HEK293 (cell line): ENCODE results near the gene GM2A.

Experiments used
- CTCF ChIA-PET: fragments of 350-600 bp; formaldehyde crosslinking; extraction: SDS; loops from one replicate; lab custom pipeline; 2021; ENCODE audit warnings: antibody characterized with exemption; lab: Yijun Ruan, JAX
- POLR2A ChIA-PET: fragments of 300-600 bp; formaldehyde crosslinking; extraction: SDS; loops from one replicate; lab custom pipeline; 2020; ENCODE audit warnings: antibody characterized with exemption, inconsistent platforms; lab: Yijun Ruan, JAX
- H3K27ac ChIP-seq: fragments of 200-500 bp; sonication (Bioruptor generic); 2 replicates; pipeline ENCODE4 v1.5.1; 2014; ENCODE audit warnings: low read depth, low read length, control low read depth, inconsistent platforms; ENCODE audit errors: extremely low read depth
- H3K36me3 ChIP-seq, 2 experiments: fragments of 200-500 bp in 1 of 2; sonication (Bioruptor generic) in 1 of 2; 1 replicate in 1 of 2; 2 replicates in 1 of 2; pipeline ENCODE4 v1.5.1; 2014 to 2017; ENCODE audit warnings: inconsistent platforms in 2 of 2, low read length in 2 of 2; ENCODE audit not compliant: control insufficient read depth in 2 of 2, insufficient read depth in 1 of 2
- H3K4me1 ChIP-seq: fragments of 200-500 bp; sonication (Bioruptor generic); 2 replicates; pipeline ENCODE4 v1.5.1; 2014; ENCODE audit warnings: mild to moderate bottlenecking, low read length, inconsistent platforms; ENCODE audit not compliant: control insufficient read depth, insufficient read depth
- H3K4me3 ChIP-seq: 2 replicates; pipeline ENCODE4 v1.5.1; 2011; ENCODE audit warnings: low read depth, mild to moderate bottlenecking, control low read depth, low read length, moderate library complexity
- H3K9me3 ChIP-seq: fragments of 200-500 bp; sonication (Bioruptor generic); 2 replicates; pipeline ENCODE4 v1.5.1; 2014; ENCODE audit warnings: low read depth, low read length, inconsistent platforms; ENCODE audit not compliant: control insufficient read depth, insufficient read depth
- HOXA7 ChIP-seq: sonication (generic); formaldehyde crosslinking; IDR thresholded peaks from 2 replicates; pipeline ENCODE4 v1.8.1; 2022; ENCODE audit warnings: missing genetic modification reagents, borderline replicate concordance
- KLF1 ChIP-seq: fragments of 450-650 bp; formaldehyde crosslinking; IDR thresholded peaks from 2 replicates; pipeline ENCODE4 v1.5.1; 2016; ENCODE audit warnings: missing biosample characterization, missing genetic modification characterization
- SCRT1 ChIP-seq: fragments of 450-650 bp; formaldehyde crosslinking; IDR thresholded peaks from 2 replicates; pipeline ENCODE4 v1.5.1; 2016; ENCODE audit warnings: missing biosample characterization, missing genetic modification characterization, borderline replicate concordance
- TRIM28 ChIP-seq: IDR thresholded peaks from 2 replicates; pipeline ENCODE4 v1.6.1; 2011; ENCODE audit warnings: low read length, control low read depth, borderline replicate concordance
- ZBTB7A ChIP-seq: fragments of 450-650 bp; formaldehyde crosslinking; IDR thresholded peaks from 2 replicates; pipeline ENCODE4 v1.5.1; 2016; ENCODE audit warnings: low read depth, missing biosample characterization, missing genetic modification characterization
- ZFP41 ChIP-seq: fragments of 450-650 bp; formaldehyde crosslinking; IDR thresholded peaks from 2 replicates; pipeline ENCODE4 v1.5.1; 2016; ENCODE audit warnings: missing biosample characterization, missing genetic modification characterization, borderline replicate concordance
- ZFP69B ChIP-seq: fragments of 450-650 bp; formaldehyde crosslinking; IDR thresholded peaks from 2 replicates; pipeline ENCODE4 v1.5.1; 2016; ENCODE audit warnings: missing biosample characterization, missing genetic modification characterization
- ZNF114 ChIP-seq: fragments of 450-650 bp; formaldehyde crosslinking; IDR thresholded peaks from 2 replicates; pipeline ENCODE4 v1.5.0; 2017; ENCODE audit warnings: missing biosample characterization, missing genetic modification characterization
- ZNF24 ChIP-seq: fragments of 450-650 bp; formaldehyde crosslinking; IDR thresholded peaks from 2 replicates; pipeline ENCODE4 v1.5.1; 2016; ENCODE audit warnings: missing biosample characterization, missing genetic modification characterization
- ZNF350 ChIP-seq: fragments of 450-650 bp; formaldehyde crosslinking; IDR thresholded peaks from 2 replicates; pipeline ENCODE4 v1.5.0; 2017; ENCODE audit warnings: missing biosample characterization, mild to moderate bottlenecking, missing genetic modification characterization
- ZNF510 ChIP-seq: fragments of 450-650 bp; formaldehyde crosslinking; IDR thresholded peaks from 2 replicates; pipeline ENCODE4 v1.5.1; 2018; ENCODE audit warnings: mild to moderate bottlenecking, missing genetic modification characterization, missing biosample characterization; ENCODE audit not compliant: insufficient replicate concordance
- ZNF664 ChIP-seq: fragments of 450-650 bp; formaldehyde crosslinking; IDR thresholded peaks from 2 replicates; pipeline ENCODE4 v1.5.1; 2016; ENCODE audit warnings: missing biosample characterization, missing genetic modification characterization
- ZNF670 ChIP-seq: fragments of 450-650 bp; formaldehyde crosslinking; IDR thresholded peaks from 2 replicates; pipeline ENCODE4 v1.5.1; 2016; ENCODE audit warnings: missing biosample characterization, missing genetic modification characterization, low read depth
- ZNF776 ChIP-seq: fragments of 450-650 bp; formaldehyde crosslinking; IDR thresholded peaks from 2 replicates; pipeline ENCODE4 v1.5.0; 2017; ENCODE audit warnings: missing biosample characterization, missing genetic modification characterization, borderline replicate concordance
- ZNF785 ChIP-seq: fragments of 450-650 bp; formaldehyde crosslinking; IDR thresholded peaks from 2 replicates; pipeline ENCODE4 v1.5.1; 2016; ENCODE audit warnings: missing biosample characterization, missing genetic modification characterization
- ZNF791 ChIP-seq: fragments of 450-650 bp; formaldehyde crosslinking; IDR thresholded peaks from 2 replicates; pipeline ENCODE4 v1.5.1; 2016; ENCODE audit warnings: missing biosample characterization, missing genetic modification characterization
- TF ChIP-seq, protein P1 (sequence below): fragments of 450-650 bp; formaldehyde crosslinking; conservative IDR thresholded peaks from 2 replicates; pipeline ENCODE4 v1.5.1; 2016; ENCODE audit warnings: low read depth, missing biosample characterization, missing genetic modification characterization
- TF ChIP-seq, protein P2 (sequence below): fragments of 450-650 bp; formaldehyde crosslinking; IDR thresholded peaks from 2 replicates; pipeline ENCODE4 v1.5.1; 2016; ENCODE audit warnings: missing biosample characterization, missing genetic modification characterization
- TF ChIP-seq, protein P3 (sequence below): fragments of 450-650 bp; IDR thresholded peaks from 2 replicates; pipeline ENCODE4 v1.5.1; 2018; ENCODE audit warnings: missing biosample characterization, missing genetic modification characterization
- TF ChIP-seq, protein P4 (sequence below): fragments of 450-650 bp; formaldehyde crosslinking; IDR thresholded peaks from 2 replicates; pipeline ENCODE4; 2016; ENCODE audit warnings: missing biosample characterization, missing genetic modification characterization
- TF ChIP-seq, protein P5 (sequence below): fragments of 450-650 bp; formaldehyde crosslinking; IDR thresholded peaks from 2 replicates; pipeline ENCODE4 v1.5.1; 2016; ENCODE audit warnings: missing biosample characterization, missing genetic modification characterization, low read depth
- TF ChIP-seq, protein P6 (sequence below): fragments of 450-650 bp; formaldehyde crosslinking; IDR thresholded peaks from 2 replicates; pipeline ENCODE4 v1.5.1; 2016; ENCODE audit warnings: missing biosample characterization, missing genetic modification characterization

The GM2A gene

DNA sequence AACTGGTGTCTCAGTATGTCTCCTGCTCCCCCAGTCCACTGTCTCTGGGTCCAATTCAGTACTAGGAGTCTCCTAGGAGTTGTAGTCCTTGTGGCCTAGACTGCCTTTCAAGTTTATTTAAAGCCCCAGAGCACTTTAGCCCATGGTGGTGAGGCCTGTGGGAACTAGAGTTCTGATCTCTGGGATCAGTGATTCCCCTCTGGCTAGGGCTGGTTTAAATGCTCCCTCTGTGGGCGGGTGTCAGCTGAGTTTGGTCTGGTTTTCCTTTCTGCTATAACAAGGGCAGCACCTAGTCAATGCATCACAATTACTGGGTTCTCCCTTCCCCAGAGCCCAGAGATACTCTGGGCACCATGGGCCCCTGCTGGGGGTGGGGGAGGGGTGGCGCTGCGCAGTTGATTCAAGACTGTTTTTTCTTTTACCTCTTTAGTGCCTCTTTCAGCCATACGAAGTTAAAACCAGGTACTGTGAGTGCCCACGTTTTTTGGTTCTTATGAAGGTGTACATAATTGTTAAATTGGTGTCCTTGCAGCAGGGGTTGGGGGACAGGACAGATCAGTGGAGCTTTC lies 59.9 kb downstream of the GM2A start:
- Histone ChIP-seq H3K36me3 (no peaks in the 10 kb centered on the region), H3K27ac (no peak overlapping the region), H3K4me3 (no peak overlapping the region), H3K4me1 (0 out of 2 replicates have a peak, but pooled peaks cover 6% of the 10 kb centered on the region), H3K9me3 (no peaks in the 10 kb centered on the region)
- ChIA-PET POLR2A (no interaction called here), CTCF (interaction anchor here (1.4 kb wide), 1 partner anchor 15 kb away, joined by 3 read pairs; no protein-coding TSS in a partner anchor)
- TF ChIP-seq, protein P1, sequence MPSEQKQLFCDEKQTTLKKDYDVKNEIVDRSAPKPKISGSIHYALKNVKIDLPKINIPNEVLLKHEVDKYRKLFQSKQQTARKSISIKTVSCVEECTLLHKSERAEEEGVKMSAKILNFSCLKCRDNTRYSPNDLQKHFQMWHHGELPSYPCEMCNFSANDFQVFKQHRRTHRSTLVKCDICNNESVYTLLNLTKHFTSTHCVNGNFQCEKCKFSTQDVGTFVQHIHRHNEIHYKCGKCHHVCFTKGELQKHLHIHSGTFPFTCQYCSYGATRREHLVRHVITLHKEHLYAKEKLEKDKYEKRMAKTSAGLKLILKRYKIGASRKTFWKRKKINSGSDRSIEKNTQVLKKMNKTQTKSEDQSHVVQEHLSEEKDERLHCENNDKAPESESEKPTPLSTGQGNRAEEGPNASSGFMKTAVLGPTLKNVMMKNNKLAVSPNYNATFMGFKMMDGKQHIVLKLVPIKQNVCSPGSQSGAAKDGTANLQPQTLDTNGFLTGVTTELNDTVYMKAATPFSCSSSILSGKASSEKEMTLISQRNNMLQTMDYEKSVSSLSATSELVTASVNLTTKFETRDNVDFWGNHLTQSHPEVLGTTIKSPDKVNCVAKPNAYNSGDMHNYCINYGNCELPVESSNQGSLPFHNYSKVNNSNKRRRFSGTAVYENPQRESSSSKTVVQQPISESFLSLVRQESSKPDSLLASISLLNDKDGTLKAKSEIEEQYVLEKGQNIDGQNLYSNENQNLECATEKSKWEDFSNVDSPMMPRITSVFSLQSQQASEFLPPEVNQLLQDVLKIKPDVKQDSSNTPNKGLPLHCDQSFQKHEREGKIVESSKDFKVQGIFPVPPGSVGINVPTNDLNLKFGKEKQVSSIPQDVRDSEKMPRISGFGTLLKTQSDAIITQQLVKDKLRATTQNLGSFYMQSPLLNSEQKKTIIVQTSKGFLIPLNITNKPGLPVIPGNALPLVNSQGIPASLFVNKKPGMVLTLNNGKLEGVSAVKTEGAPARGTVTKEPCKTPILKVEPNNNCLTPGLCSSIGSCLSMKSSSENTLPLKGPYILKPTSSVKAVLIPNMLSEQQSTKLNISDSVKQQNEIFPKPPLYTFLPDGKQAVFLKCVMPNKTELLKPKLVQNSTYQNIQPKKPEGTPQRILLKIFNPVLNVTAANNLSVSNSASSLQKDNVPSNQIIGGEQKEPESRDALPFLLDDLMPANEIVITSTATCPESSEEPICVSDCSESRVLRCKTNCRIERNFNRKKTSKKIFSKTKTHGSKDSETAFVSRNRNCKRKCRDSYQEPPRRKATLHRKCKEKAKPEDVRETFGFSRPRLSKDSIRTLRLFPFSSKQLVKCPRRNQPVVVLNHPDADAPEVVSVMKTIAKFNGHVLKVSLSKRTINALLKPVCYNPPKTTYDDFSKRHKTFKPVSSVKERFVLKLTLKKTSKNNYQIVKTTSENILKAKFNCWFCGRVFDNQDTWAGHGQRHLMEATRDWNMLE (tag by site-specific recombination), result no peak
- TF ChIP-seq ZBTB7A (tag by site-specific recombination) (no peak), ZNF350 (tag by site-specific recombination) (no peak)
- TF ChIP-seq, protein P2, sequence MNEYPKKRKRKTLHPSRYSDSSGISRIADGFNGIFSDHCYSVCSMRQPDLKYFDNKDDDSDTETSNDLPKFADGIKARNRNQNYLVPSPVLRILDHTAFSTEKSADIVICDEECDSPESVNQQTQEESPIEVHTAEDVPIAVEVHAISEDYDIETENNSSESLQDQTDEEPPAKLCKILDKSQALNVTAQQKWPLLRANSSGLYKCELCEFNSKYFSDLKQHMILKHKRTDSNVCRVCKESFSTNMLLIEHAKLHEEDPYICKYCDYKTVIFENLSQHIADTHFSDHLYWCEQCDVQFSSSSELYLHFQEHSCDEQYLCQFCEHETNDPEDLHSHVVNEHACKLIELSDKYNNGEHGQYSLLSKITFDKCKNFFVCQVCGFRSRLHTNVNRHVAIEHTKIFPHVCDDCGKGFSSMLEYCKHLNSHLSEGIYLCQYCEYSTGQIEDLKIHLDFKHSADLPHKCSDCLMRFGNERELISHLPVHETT (tag by site-specific recombination), result no peak
- TF ChIP-seq, protein P3, sequence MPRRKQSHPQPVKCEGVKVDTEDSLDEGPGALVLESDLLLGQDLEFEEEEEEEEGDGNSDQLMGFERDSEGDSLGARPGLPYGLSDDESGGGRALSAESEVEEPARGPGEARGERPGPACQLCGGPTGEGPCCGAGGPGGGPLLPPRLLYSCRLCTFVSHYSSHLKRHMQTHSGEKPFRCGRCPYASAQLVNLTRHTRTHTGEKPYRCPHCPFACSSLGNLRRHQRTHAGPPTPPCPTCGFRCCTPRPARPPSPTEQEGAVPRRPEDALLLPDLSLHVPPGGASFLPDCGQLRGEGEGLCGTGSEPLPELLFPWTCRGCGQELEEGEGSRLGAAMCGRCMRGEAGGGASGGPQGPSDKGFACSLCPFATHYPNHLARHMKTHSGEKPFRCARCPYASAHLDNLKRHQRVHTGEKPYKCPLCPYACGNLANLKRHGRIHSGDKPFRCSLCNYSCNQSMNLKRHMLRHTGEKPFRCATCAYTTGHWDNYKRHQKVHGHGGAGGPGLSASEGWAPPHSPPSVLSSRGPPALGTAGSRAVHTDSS (tag by site-specific recombination), result no peak
- TF ChIP-seq, protein P4, sequence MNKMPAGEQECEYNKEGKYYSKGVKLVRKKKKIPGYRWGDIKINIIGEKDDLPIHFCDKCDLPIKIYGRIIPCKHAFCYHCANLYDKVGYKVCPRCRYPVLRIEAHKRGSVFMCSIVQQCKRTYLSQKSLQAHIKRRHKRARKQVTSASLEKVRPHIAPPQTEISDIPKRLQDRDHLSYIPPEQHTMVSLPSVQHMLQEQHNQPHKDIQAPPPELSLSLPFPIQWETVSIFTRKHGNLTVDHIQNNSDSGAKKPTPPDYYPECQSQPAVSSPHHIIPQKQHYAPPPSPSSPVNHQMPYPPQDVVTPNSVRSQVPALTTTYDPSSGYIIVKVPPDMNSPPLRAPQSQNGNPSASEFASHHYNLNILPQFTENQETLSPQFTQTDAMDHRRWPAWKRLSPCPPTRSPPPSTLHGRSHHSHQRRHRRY (tag by site-specific recombination), result no peak

DNA sequence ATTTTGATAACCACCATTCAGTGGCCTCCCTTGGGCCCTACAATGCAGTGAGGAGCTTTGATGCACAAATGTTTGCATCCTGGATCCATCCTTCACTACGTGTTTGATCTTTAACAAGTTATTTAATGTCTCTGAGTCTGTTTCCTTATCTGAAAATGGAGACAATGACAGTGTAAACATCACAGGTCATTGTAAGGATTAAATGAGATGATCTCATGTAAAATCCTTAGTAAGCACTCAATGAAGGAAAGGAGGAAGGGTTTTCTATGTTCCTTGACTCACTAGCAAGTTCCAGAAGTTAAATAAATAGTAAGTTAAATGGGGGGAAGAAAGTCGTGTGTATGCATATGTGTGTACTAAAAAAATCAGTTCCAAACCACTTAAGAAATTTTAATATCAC lies 60.4 kb downstream of the GM2A start:
- no peak overlapping the region for H3K4me3 ChIP-seq

DNA sequence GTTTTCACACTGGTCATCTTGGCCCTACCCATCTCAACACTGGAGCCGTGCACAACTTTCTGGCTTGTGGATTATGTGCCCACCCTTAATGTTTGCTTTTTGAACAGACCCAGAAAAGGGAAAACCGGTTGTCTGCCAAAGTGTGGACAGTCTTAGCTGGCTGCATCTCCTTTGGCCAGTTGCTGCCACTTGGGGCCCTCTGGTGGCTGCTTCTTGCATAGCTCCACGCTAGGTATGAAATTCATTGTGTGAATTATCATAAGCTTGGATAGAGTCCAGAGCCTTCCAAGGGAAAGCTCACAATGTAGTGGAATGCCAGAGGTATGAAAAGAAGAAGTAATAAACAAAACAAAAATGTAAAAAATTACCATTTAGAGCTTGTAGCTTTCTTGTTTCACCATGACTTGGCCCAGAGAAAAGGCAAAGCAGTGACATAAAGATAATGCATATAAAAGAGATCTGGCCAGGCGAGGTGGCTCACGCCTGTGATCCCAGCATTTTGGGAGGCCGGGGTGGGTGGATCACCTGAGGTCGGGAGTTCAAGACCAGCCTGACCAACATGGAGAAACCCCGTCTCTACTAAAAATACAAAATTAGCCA lies 63.1 kb downstream of the GM2A start:
- no peak overlapping the region for H3K4me3 ChIP-seq
- H3K36me3 ChIP-seq, result no peaks in the 10 kb centered on the region
- ChIA-PET POLR2A (interaction anchor here (1.0 kb wide), 1 partner anchor 92 kb away, joined by 3 read pairs; the partner anchor contains the start of gene CCDC69), CTCF (interaction anchor here (0.6 to 1.5 kb wide), 31 partner anchors 8 to 923 kb away, joined by 3 to 11 read pairs (median 3); no protein-coding TSS in a partner anchor)
- no peaks in the 10 kb centered on the region for H3K9me3 ChIP-seq
- 0 out of 2 replicates have a peak, but pooled peaks cover 6% of the 10 kb centered on the region for H3K4me1 ChIP-seq
- no peak overlapping the region for H3K27ac ChIP-seq
- no peak for TF ChIP-seq ZFP41 (tag by site-specific recombination)
- TF ChIP-seq KLF1 (tag by site-specific recombination), result no peak
- no peak for TF ChIP-seq ZNF785 (tag by site-specific recombination)
- no peak for TF ChIP-seq ZNF776 (tag by site-specific recombination)
- TF ChIP-seq ZFP69B (tag by site-specific recombination), result no peak
- TF ChIP-seq, protein P5, sequence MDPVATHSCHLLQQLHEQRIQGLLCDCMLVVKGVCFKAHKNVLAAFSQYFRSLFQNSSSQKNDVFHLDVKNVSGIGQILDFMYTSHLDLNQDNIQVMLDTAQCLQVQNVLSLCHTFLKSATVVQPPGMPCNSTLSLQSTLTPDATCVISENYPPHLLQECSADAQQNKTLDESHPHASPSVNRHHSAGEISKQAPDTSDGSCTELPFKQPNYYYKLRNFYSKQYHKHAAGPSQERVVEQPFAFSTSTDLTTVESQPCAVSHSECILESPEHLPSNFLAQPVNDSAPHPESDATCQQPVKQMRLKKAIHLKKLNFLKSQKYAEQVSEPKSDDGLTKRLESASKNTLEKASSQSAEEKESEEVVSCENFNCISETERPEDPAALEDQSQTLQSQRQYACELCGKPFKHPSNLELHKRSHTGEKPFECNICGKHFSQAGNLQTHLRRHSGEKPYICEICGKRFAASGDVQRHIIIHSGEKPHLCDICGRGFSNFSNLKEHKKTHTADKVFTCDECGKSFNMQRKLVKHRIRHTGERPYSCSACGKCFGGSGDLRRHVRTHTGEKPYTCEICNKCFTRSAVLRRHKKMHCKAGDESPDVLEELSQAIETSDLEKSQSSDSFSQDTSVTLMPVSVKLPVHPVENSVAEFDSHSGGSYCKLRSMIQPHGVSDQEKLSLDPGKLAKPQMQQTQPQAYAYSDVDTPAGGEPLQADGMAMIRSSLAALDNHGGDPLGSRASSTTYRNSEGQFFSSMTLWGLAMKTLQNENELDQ (tag by site-specific recombination), result no peak
- TF ChIP-seq, protein P6, sequence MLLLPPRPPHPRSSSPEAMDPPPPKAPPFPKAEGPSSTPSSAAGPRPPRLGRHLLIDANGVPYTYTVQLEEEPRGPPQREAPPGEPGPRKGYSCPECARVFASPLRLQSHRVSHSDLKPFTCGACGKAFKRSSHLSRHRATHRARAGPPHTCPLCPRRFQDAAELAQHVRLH (tag by site-specific recombination), result no peak
- TF ChIP-seq ZNF510, result no peak

More for the DNA sequence above, 60.4 kb downstream of the GM2A start:
- Histone ChIP-seq H3K4me1 (0 out of 2 replicates have a peak, but pooled peaks cover 6% of the 10 kb centered on the region), H3K36me3 (no peaks in the 10 kb centered on the region), H3K27ac (no peak overlapping the region), H3K9me3 (no peaks in the 10 kb centered on the region)
- CTCF ChIA-PET, result interaction anchor here (1.0 to 1.4 kb wide), 2 partner anchors 15 to 25 kb away, joined by 3 read pairs; no protein-coding TSS in a partner anchor
- POLR2A ChIA-PET, result no interaction called here
- TF ChIP-seq ZNF670 (tag by site-specific recombination), result no peak
- no peak for TF ChIP-seq ZNF114 (tag by site-specific recombination)
- TF ChIP-seq ZNF791 (tag by site-specific recombination), result no peak
- peak; percentile 53; the same call in 1 of the 2 replicates for TF ChIP-seq ZNF664 (tag by site-specific recombination)
- no peak for TF ChIP-seq HOXA7 (CRISPR knock-in tag)
- no peak for TF ChIP-seq TRIM28
- TF ChIP-seq ZNF24, result no peak
- TF ChIP-seq SCRT1 (tag by site-specific recombination), result no peak
